GM23248 (cell line): ENCODE measurements around the gene OR1J1.

ENCODE experiments used
- EZH2 ChIP-seq: fragments of 200-600 bp; sonication (generic); IDR thresholded peaks from 2 replicates; pipeline ENCODE4 v1.6.1; 2018; ENCODE audit warnings: antibody characterized with exemption, mild to moderate bottlenecking; ENCODE audit not compliant: insufficient read depth, poor library complexity, severe bottlenecking
- EZH2phosphoT487 ChIP-seq: fragments of 200-600 bp; sonication (generic); IDR thresholded peaks from 2 replicates; pipeline ENCODE4 v1.6.1; 2018; ENCODE audit warnings: antibody characterized with exemption, moderate library complexity, mild to moderate bottlenecking, low read depth; ENCODE audit not compliant: insufficient read depth

DNA sequence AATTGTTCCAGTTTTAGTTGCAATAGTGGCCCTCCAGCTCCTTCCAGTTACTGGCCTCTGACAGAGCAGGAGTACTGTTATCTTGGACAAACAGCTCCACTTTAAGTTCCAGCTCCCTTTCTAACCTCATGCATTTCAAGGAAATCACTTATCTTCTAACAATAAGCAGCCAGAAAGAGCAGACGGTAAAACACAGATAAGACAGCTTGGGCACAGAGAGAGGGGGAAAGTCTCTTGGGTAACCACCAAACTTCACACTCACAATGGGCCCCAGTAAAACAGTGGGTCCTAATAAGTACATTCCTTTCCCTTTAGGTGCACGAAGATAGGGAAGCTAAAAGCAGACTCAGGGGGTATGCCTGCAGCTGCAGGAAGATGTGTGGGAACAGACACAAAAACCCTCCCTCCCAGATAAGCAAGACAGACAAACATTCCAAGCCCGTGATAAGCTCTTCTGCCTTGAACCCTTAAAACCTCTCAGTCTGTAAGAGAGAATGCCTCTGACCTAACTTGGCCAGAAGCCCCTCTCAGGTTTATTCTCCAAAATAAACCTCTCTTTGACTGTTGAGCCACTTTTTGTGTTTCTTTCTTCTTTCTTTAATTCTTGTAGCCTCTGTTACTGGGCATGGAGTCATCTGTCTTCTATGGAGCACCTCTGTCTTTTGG lies 30.8 kb downstream of the OR1J1 start:
- no peak for TF ChIP-seq EZH2
- no peak for TF ChIP-seq EZH2phosphoT487
